ENCODE results near the gene ITGA1.

DNA sequence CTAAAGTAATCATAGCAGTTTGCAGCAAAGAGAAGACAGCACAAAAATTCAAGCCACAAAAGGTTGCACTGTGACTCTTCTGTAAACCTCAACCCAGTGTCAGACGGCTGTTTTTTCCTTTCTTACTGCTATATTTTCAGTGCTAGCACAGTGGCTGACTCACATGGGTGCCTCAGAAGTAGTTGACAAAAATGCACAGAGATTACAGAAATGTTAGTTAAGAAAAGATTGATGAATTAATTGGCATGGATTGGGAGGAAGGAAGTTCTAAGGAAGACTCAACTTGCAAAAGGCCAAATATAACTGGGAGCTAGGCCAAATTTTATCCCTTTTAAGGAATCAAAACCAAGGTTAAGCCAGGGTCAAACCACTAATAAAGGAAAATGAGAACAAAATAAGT is 43.7 kb upstream of the ITGA1 start:
- TF ChIP-seq POLR2AphosphoS5 (IDR thresholded peaks at IDR 0.05; ENCODE audit: low read depth, low read length) = no peak
- TF ChIP-seq POLR2A (IDR thresholded peaks at IDR 0.05; ENCODE audit: low read depth, low read length) = no peak
